ENCODE data around the gene COPRS.

- TF ChIP-seq CTCF (IDR thresholded peaks at IDR 0.05; ENCODE audit: low read depth, low read length, missing input control): no peak
- TF ChIP-seq JUND (IDR thresholded peaks at IDR 0.05): no peak
- no peak for TF ChIP-seq REST (IDR thresholded peaks at IDR 0.05)
- TF ChIP-seq TAF1 (conservative IDR thresholded peaks at IDR 0.05): no peak
- TF ChIP-seq HNF4G (IDR thresholded peaks at IDR 0.05): no peak
- no peak for TF ChIP-seq RAD21 (IDR thresholded peaks at IDR 0.05)
- TF ChIP-seq YY1 (IDR thresholded peaks at IDR 0.05): no peak
- TF ChIP-seq GABPA (IDR thresholded peaks at IDR 0.05 in 1 of 2, conservative IDR thresholded peaks at IDR 0.05 in 1 of 2): no peak
- TF ChIP-seq SP1 (IDR thresholded peaks at IDR 0.05): no peak
- TF ChIP-seq FOXA1 (IDR thresholded peaks at IDR 0.05): no peak
- TF ChIP-seq MAX (IDR thresholded peaks at IDR 0.05): no peak
Measured at GRCh38 chr17:31869797-31870568, 10.9 kb upstream of the COPRS start.

Data from liver (tissue), 3 donors.